NCI-H226 (cell line): ENCODE results near the gene WDR37.

ENCODE experiments used
- DNase-seq: peaks from one replicate; pipeline ENCODE4 v3.0.0-alpha.2; 2015

The WDR37 gene

GRCh38 chr10:1074748-1075308 lies 18.6 kb downstream of the WDR37 start:
- DNase-seq: no peak

- DNase-seq: no peak
These were observed 22.5 kb downstream of the WDR37 start for GRCh38 chr10:1078668-1079067.

- no peak for DNase-seq
These were observed 27.4 kb downstream of the WDR37 start for GRCh38 chr10:1083581-1083980.

GRCh38 chr10:1084011-1084950 lies 28.1 kb downstream of the WDR37 start:
- DNase-seq: no peak

- DNase-seq: no peak
These were observed 29.1 kb downstream of the WDR37 start for GRCh38 chr10:1085258-1085657.

- no peak for DNase-seq
These were observed 30.6 kb downstream of the WDR37 start for GRCh38 chr10:1086787-1087186.

- no peak for DNase-seq
These were observed 33.0 kb downstream of the WDR37 start for GRCh38 chr10:1089017-1089689.

- DNase-seq: no peak
These were observed 34.5 kb downstream of the WDR37 start for GRCh38 chr10:1090696-1091095.

- no peak for DNase-seq
These were observed 37.5 kb downstream of the WDR37 start for GRCh38 chr10:1093696-1094095.

- DNase-seq: no peak
These were observed 38.2 kb downstream of the WDR37 start for GRCh38 chr10:1094112-1095057.

- DNase-seq: no peak
These were observed 39.3 kb downstream of the WDR37 start for GRCh38 chr10:1095498-1095897.

GRCh38 chr10:1096287-1096889 lies 40.2 kb downstream of the WDR37 start:
- no peak for DNase-seq

GRCh38 chr10:1097436-1097835 lies 41.3 kb downstream of the WDR37 start:
- DNase-seq: no peak

- DNase-seq: no peak
These were observed 44.0 kb downstream of the WDR37 start for GRCh38 chr10:1100143-1100542.

GRCh38 chr10:1100691-1101368 lies 44.6 kb downstream of the WDR37 start:
- no peak for DNase-seq

GRCh38 chr10:1101946-1102345 lies 45.8 kb downstream of the WDR37 start:
- no peak for DNase-seq

- no peak for DNase-seq
These were observed 46.2 kb downstream of the WDR37 start for GRCh38 chr10:1102416-1102815.

GRCh38 chr10:1102831-1103230 lies 46.6 kb downstream of the WDR37 start:
- no peak for DNase-seq

- DNase-seq: no peak
These were observed 47.4 kb downstream of the WDR37 start for GRCh38 chr10:1103551-1103950.

GRCh38 chr10:1104971-1105370 lies 48.8 kb downstream of the WDR37 start:
- DNase-seq: no peak

- no peak for DNase-seq
These were observed 50.8 kb downstream of the WDR37 start for GRCh38 chr10:1107004-1107403.

GRCh38 chr10:1107679-1108078 lies 51.5 kb downstream of the WDR37 start:
- no peak for DNase-seq
